Motor neuron (in vitro differentiated cells): ENCODE measurements around the gene PNMA1. TPM values are rescaled to one million over a fixed set of nuclear protein-coding genes. Genes with fewer than 3 reads are reported as not detected.
A peak's percentile ranks its signal among the peaks of the same experiment; 100 is the strongest.

Experiments
- ATAC-seq, 8 experiments: fragments of 200-7000 bp; cut with Tn5 transposase; replicated peaks in 6 of 8; 2 replicates each; pipeline ENCODE4 v1.8.0; 2021; ENCODE audit warnings: mild to moderate bottlenecking in 8 of 8, moderate library complexity in 8 of 8
- H3K27ac ChIP-seq, 2 donors: fragments of 250-450 bp; sonication (Bioruptor Pico); 2 replicates each; pipeline ENCODE4 v1.9.0; 2021; ENCODE audit warnings: antibody characterized with exemption in 2 of 2, mild to moderate bottlenecking in 2 of 2, moderate library complexity in 1 of 2
- H3K4me1 ChIP-seq, 2 donors: fragments of 250-450 bp; sonication (Bioruptor Pico); replicated peaks in 1 of 2; 2 replicates each; pipeline ENCODE4 v1.6.1; 2021; ENCODE audit warnings: antibody characterized with exemption in 2 of 2, mild to moderate bottlenecking in 2 of 2, moderate library complexity in 1 of 2
- H3K4me3 ChIP-seq, 5 donors: fragments of 250-450 bp; sonication (Bioruptor Pico); 2 replicates each; pipeline ENCODE4 v1.9.0; 2021; ENCODE audit warnings: antibody characterized with exemption in 5 of 5, mild to moderate bottlenecking in 5 of 5, moderate library complexity in 4 of 5
- WGBS, 10 experiments: fragments of 450-650 bp; shearing (Covaris generic); methylation state at CpG; one replicate each; pipeline ENCODE4 v1.0.0; 2022; 5-methylcytosine and 5-hydroxymethylcytosine counted together
- in situ Hi-C, 9 experiments: fragments of 400-800 bp; cut with MboI; loops; one replicate each; pipeline ENCODE4 v1.15.0; 2021; ENCODE audit warnings: low sequenced_read_pairs in 9 of 9, low pct_unique_long_range_greater_than_20kb in 2 of 9; ENCODE audit not compliant: unreplicated experiment in 9 of 9
- total RNA-seq, 8 experiments: library from RNA; unstranded; fragments of 300-600 nt; gene quantifications; 2 replicates each; pipeline versions ENCODE4 v1.2.3 to v1.2.4, GENCODE V29; 2022

The PNMA1 gene
- total RNA-seq, 8 experiments from 2014 or later = 16.7 to 102 (median 50.9) TPM

DNA sequence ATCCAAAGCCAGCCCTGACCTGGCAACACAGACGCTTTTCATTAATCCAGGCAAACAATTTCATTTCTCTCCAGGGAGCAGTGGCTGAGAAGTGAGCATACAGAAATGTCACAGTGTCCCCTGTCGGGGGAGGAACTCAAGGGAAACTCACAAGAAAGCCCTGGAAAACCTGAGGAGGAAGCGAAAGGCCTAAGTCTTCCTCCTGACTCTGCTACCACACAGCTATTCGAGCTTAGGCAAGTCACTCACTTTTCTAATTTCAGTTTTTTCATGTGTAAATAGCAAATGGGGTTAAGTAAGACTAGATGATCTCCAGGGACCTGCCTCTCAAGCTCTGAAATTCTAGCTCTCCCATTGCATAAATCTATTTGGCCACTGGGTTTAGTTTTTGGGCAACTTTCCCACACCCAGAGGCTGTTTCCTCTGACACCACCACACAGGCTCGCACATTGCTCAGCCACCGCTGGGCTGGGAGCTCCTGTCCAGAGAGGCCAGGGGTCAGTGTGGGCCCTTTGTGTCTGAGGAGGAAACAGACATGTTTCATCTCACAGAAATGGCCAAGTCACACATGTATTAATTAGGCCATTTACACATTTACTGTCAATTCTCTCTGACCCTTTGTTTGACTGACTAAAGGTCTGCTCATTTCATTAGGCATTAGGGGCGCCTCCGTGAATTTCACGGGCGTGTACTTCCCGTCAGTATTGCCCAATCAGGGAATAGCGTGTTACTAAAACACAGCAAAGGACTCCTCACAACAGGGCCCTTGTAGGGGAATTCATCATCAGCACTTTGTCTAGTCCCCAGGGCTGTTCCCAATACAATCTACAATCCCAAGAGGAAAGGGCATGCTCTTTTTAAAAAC, 9.8 kb upstream of the PNMA1 start:
- Histone ChIP-seq H3K4me3 (no peak overlapping the region), H3K4me1 (peaks cover 24 to 28% of the 10 kb centered on the region in 2 donors), H3K27ac (peak overlapping the region; percentile 34 to 61)
- in situ Hi-C loops = no loop called here
- WGBS, 10 experiments = 2 to 54% (median 26%) methylated on average over 3 to 10 of the region's 12 CpGs; no CpG with 5 or more reads in 2 of the 10 experiments
- ATAC-seq = peak; percentile 13 to 74 (median 68)

DNA sequence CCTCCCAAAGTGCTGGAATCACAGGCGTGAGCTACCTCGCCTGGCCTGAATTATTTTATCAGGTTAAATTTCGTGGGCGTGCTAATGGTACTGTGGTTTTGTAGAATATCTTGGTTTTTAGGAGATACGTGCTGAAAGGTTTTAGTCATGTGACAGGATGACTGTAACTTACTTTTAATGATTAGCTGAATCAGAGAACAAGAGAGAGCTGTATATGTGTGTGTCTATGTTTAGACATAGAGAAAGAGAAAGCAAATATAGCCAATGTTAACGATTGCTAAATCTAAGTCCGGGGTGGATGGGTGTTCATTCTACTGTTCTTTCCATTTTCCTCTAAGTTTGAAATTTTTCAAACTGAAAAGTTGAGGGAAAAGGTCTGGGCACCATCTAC, 9.2 kb upstream of the PNMA1 start:
- ATAC-seq = peak in 2 of 8 experiments; percentile 1
- H3K27ac ChIP-seq = no peak overlapping the region
- H3K4me3 ChIP-seq = no peak overlapping the region
- 0 to 100% (median 90%) methylated on average over 1 to 7 of the region's 7 CpGs; no CpG with 5 or more reads in 1 of the 10 experiments for WGBS, 10 experiments
- peaks cover 28 to 32% of the 10 kb centered on the region in 2 donors for H3K4me1 ChIP-seq
- in situ Hi-C loops = no loop called here

DNA sequence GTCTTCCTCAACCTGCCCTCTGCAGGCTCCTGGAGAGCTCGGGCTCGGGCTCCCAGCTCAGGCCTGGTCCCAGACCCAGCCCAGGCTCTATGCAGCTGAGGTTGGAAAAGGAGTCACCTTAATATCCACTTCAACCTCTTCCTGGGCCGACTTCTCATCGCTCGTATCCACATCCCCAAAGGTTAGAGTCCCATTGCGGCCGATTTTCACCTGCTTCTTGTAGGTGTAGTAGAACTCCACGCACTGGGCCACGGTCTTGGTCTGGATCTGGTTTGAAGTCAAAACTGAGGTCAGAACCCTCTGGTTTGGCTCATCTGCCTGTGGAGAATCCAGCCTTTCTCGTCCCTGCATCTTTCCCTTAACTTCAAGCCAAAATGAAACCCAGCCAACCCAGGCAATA, 8.4 kb upstream of the PNMA1 start:
- ATAC-seq = no peak
- peaks cover 36 to 40% of the 10 kb centered on the region in 2 donors for H3K4me1 ChIP-seq
- no peak overlapping the region for H3K4me3 ChIP-seq
- in situ Hi-C loops = no loop called here
- 80 to 100% (median 96%) methylated on average over 1 to 10 of the region's 10 CpGs; no CpG with 5 or more reads in 2 of the 10 experiments for WGBS, 10 experiments
- H3K27ac ChIP-seq = no peak overlapping the region

DNA sequence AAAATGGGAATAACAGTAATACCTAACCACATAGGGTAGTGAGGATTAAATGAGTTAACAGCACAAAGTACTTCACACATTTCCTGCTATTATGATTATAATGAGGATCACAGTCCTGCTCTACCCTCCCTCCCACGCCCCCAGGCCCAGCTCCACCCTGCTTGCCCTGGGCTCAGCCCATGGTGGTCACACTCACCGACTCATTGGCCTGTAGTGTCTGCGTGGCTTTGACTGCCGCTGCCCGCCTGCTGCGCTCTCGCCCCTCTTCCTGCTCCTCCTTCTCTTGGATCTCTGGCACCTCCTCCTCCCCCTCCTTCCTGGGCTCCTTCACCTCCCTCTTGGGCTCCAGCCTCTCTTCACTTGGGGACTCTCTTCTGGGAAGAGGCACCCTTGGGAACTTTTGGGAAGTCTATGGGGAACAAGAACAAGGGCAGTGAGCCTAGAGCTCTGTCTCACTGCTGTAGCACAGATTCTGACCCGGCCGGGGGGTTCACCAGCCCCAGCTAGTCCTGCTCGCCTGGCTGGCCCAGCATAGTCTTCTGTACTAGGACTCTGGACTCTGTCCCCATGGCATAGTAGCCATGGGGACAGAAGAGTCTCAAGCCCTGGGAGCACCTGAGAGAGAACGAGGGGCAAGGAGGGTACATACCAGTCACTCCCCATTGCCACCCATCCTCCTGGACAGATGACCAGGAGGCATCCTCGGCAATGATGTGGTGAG, 7.1 kb upstream of the PNMA1 start:
- Histone ChIP-seq H3K4me1 (peaks cover 46 to 51% of the 10 kb centered on the region in 2 donors), H3K27ac (no peak overlapping the region), H3K4me3 (no peak overlapping the region)
- 67 to 100% (median 100%) methylated on average over 1 to 3 of the region's 12 CpGs; no CpG with 5 or more reads in 5 of the 10 experiments for WGBS, 10 experiments
- in situ Hi-C loops = no loop called here
- ATAC-seq = no peak

DNA sequence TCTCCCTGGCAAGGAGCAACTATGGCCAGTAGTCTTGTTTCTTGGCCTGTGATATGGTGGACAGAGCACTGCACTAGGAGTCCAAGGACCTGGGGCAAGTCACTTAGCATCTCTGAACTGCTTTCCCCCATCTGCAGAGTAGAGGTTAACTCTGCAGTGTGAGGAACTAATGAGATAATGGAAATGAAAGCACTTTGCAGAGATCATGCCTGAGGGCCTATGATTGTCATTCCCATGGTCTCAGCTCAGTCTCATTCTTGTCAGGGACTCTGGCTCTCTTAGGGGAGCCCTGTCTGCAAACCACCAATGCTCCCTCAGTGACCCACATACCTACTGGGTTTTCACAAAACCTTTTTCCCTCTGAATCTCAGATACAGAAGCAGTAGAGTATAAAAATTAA, 6.5 kb upstream of the PNMA1 start:
- in situ Hi-C loops = no loop called here
- peaks cover 46 to 52% of the 10 kb centered on the region in 2 donors for H3K4me1 ChIP-seq
- H3K4me3 ChIP-seq = no peak overlapping the region
- H3K27ac ChIP-seq = no peak overlapping the region
- ATAC-seq = no peak

DNA sequence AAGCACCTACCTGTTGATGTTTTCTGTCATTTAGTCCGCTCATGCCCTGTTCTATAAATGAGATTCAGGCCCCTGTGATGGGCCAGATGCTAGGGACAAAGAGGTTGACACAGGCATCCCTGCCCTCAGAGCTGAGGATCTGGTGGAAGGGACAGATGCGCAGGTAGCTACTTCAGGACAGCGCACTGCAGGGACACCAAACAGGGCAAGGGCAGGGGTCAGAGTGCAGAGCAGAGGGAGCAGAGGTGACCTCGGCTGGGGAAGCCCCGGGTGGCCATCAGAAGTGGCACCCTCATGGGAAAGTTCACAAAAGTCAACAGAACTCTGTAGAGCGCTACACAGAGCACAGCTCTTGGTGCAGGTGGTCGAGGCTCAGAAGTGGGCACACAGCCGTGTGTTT, 5.6 kb upstream of the PNMA1 start:
- no peak overlapping the region for H3K4me3 ChIP-seq
- ATAC-seq = no peak
- H3K27ac ChIP-seq = no peak overlapping the region
- in situ Hi-C loops = no loop called here
- H3K4me1 ChIP-seq = peaks cover 45 to 53% of the 10 kb centered on the region in 2 donors
- WGBS, 10 experiments = 69 to 100% (median 86%) methylated on average over 2 to 3 of the region's 8 CpGs; no CpG with 5 or more reads in 5 of the 10 experiments

DNA sequence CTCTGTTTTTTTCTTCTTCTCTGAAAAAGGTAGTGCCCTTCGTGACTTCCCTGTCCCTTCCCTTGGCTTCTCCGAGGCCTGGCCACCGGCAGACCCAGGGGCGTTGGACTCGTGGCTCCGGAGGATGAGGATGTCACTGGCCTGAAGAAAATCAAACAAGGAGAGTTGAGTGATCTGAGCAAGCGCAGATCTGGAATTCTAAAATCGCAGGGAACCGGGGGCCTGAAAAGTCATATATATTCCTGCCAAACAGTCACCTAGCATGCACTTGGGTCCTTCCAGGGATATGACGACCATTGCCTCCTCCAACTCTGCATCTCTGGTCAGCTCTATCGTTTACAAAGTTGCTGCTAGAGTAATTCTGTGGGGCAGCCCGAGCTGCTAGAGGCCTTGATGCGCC, 5.2 kb upstream of the PNMA1 start:
- peak overlapping the region in 1 of 2 donors; percentile 89 for H3K27ac ChIP-seq
- WGBS, 10 experiments = 60 to 100% (median 80%) methylated on average over 1 to 9 of the region's 13 CpGs; no CpG with 5 or more reads in 3 of the 10 experiments
- in situ Hi-C loops = no loop called here
- H3K4me3 ChIP-seq = peak overlapping the region in 1 of 5 donors; percentile 34
- peak in 1 of 8 experiments; percentile 1 for ATAC-seq
- H3K4me1 ChIP-seq = peaks cover 43 to 50% of the 10 kb centered on the region in 2 donors

DNA sequence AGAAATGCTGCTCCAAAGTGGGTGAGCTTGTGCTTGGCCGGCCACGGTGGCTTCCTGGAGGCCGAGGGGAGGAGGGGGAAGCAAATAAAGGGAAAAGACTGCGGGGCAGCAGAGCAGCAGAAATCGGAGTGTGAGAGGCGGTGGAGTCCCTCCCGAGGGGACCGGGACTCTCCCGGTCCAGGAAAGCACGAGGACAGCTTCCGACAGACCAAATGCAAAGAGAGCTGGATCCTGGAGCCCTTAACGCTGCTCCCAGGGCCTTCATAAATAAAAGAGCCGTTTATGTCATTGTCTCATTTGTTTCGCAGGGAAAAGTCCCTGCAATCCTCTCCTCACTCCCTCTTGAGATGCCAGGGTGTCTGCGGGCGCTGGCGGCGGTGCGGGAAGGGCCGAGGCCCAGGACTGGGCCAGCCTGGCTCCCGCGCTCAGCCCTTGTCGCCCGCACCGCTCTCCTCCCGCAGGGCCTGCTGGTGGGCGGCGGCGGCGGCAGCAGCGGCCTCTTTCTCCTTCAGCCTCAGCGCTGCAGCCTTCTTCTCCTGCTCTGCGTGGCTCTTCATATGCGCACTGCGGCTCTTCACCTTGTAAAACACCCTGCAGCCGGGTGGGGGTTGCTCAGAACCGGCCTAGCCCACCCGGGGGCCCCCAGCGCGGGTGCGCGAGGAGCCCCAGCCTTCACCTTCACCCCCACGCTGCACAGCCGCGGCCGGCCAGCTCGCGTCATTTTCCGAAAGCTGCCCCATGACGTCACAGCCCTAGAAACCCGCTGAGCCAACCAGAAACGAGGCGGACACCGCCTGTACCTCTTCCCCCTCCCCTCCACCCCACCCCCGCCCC, 4.5 kb upstream of the PNMA1 start:
- in situ Hi-C loops = no loop called here
- ATAC-seq = peak in 5 of 8 experiments; percentile 54 to 66 (median 62)
- peak overlapping the region; percentile 2 to 34 (median 24) for H3K4me3 ChIP-seq
- H3K4me1 ChIP-seq = peaks cover 37 to 43% of the 10 kb centered on the region in 2 donors
- peak overlapping the region; percentile 62 to 89 for H3K27ac ChIP-seq
- WGBS, 10 experiments = 0 to 80% (median 17%) methylated on average over 1 to 13 of the region's 55 CpGs; no CpG with 5 or more reads in 4 of the 10 experiments

DNA sequence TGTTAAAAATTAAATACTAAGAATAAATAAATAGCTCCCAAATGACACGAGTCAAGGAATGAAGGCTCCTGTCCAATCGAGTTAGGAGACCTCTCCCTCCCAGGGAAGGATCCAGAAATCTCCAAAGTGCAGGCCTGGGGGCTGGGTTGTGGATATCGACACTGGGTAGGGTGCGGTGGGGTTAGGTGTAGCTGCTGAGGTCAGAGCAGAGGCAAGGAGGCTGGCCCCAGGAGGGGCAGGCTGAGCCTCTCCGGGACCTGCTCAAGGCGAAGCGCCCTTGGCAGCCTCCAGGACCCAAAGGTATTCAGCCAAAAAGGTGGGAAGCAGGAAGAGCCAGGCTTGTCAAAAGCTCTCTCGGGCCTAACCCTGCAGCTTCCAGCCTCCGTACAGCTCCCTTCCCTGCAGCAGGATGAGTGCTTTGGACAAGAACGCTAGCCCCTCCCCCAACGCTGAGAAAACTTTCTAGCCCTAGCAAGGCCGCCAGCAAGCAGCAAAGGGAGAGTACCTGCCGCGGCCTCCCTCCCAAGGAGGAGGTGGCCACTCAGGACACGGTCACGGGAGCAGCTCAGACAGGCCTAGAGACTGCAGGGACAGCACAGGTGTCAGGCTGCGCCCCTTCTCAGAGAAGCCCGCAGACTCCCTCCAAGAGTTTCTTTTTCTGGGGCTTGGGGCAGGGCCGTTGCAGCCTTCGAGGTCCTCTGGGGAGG, 3.7 kb upstream of the PNMA1 start:
- 20 to 72% (median 40%) methylated on average over 1 to 10 of the region's 20 CpGs; no CpG with 5 or more reads in 3 of the 10 experiments for WGBS, 10 experiments
- Histone ChIP-seq H3K27ac (peak overlapping the region; percentile 62 to 89), H3K4me3 (peak overlapping the region in 4 of 5 donors; percentile 19 to 34 (median 28)), H3K4me1 (peaks cover 37 to 40% of the 10 kb centered on the region in 2 donors)
- in situ Hi-C loops = no loop called here
- ATAC-seq = no peak

DNA sequence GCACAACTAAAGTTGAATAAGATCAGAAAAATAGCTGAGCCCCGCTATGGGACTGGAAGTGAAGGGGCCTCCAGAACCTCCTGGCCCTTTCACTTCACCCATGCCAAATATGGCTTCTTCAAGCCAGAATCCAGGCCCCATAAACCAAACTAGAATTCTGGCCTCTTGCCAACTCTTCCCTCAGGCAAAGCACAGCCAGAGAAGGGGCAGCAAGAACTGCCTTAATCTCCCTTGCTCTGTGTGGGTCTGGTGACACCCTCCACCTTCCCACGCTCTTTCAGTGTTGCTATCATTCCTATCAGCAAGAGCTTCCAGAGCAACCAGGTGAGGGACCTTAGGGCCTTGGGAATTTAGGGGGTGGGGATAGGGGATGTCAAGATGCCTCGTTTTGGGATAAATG, 3.1 kb upstream of the PNMA1 start:
- 67 to 93% (median 89%) methylated on average over 1 to 3 of the region's 3 CpGs; no CpG with 5 or more reads in 7 of the 10 experiments for WGBS, 10 experiments
- in situ Hi-C loops = no loop called here

DNA sequence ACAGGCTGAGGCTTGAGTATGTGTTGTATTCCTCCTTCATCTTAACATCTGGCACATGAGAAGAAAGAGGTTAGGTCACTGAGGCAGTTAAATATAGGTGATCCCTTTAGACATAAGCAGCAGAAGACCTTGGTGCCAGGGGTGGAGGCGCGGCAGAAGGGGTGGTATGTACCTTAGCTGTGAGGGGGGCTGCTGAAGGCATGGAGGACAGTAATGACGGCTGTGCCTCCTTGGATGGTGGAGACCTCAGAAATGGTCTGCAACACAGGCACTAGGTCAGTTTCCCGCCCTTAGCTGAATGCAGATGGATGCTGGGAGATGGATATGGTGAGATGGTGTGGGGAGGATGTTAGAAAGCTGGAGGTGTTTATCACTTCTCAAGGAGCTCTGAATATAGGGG, 1.5 kb upstream of the PNMA1 start:
- no peak overlapping the region for H3K4me3 ChIP-seq
- WGBS, 10 experiments = 67 to 100% (median 82%) methylated on average over 1 to 3 of the region's 4 CpGs; no CpG with 5 or more reads in 2 of the 10 experiments
- no peak for ATAC-seq
- H3K4me1 ChIP-seq = peaks cover 40 to 45% of the 10 kb centered on the region in 2 donors
- in situ Hi-C loops = no loop called here
- no peak overlapping the region for H3K27ac ChIP-seq

More for the DNA sequence above, 3.1 kb upstream of the PNMA1 start:
- H3K4me1 ChIP-seq = peaks cover 37 to 40% of the 10 kb centered on the region in 2 donors
- no peak overlapping the region for H3K4me3 ChIP-seq
- H3K27ac ChIP-seq = no peak overlapping the region
- no peak for ATAC-seq

DNA sequence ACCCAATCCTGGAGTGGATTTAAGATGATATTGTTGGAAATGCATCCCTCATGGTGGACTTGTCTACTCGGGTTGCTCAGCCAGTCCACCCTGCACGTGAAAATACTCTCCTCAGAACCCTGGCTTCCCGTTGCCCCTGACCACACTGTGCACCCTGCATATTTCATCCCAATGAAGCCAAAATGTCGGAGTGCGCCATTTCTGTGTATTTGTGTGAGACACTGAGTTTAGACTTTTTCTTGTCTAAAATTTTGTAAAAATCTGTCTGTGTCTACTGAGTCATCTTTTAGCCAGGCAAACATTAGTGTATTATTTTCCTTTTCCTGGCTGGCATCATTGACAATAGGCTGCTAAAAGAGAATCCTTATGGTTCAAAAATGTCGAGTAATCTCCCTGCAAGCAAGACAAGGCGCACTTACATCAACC, 485 bp upstream of the PNMA1 start:
- Histone ChIP-seq H3K4me3 (peak overlapping the region; percentile 56 to 89 (median 76)), H3K27ac (peak overlapping the region; percentile 92 to 97)
- 24 to 74% (median 33%) methylated on average over 2 to 7 of the region's 7 CpGs for WGBS, 10 experiments

More for the DNA sequence above, 485 bp upstream of the PNMA1 start:
- in situ Hi-C loops = no loop called here
- H3K4me1 ChIP-seq = peaks cover 40 to 45% of the 10 kb centered on the region in 2 donors
- ATAC-seq = peak in 6 of 8 experiments; percentile 1 to 57 (median 51)
